NCI-H1417 (cell line): Measurements from ENCODE around the gene BMP2.

ENCODE experiments used
- DNase-seq, 3 experiments: peaks; one replicate each; lab custom pipeline; 2025; lab: John Stamatoyannopoulos, UW

BMP2 gene

GRCh38 chr20:6768228-6769140 is 998 bp downstream of the BMP2 start:
- DNase-seq = no peak

DNA sequence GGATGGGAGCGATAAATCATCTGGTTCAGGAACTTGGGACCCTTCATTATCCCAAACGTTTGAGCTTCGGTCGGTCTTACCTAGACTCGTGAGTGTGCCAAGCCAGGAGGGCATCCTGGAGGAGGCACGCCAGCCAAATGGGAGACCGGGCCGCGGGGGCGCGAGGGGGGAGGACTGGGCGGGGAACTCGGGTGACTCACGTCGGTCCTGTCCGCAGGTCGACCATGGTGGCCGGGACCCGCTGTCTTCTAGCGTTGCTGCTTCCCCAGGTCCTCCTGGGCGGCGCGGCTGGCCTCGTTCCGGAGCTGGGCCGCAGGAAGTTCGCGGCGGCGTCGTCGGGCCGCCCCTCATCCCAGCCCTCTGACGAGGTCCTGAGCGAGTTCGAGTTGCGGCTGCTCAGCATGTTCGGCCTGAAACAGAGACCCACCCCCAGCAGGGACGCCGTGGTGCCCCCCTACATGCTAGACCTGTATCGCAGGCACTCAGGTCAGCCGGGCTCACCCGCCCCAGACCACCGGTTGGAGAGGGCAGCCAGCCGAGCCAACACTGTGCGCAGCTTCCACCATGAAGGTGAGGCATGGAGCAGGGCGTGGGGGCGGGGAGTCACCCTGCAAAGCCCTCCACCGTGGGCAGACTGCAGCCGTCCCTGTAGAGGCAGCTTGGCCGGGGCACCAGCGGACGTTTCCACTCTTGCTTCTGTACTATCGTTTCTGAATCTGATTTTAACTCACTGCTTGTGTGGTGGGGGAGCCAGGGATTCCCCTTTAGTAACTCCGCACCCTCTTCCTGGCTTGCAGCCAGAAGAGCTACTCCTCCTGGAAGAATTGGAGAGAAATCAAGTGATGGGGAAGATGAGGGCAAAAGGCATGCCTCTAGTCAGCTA is 2.7 kb downstream of the BMP2 start:
- DNase-seq = no peak

DNA sequence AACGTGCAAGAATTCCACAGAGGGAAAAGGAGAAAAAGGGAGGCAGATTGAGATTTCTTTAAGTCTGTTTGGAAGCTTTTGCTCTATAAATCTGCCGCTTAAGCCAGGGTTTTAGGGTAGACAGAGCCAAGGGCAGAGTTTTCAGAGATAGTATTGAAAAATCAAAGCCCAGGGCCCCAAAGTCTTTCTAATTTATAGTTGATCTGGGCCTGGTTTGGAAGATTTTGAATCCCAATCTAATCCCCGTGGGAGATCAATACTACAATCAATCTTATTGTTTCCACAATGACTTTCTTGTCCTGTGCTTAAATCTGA is 3.3 kb downstream of the BMP2 start:
- no peak for DNase-seq

DNA sequence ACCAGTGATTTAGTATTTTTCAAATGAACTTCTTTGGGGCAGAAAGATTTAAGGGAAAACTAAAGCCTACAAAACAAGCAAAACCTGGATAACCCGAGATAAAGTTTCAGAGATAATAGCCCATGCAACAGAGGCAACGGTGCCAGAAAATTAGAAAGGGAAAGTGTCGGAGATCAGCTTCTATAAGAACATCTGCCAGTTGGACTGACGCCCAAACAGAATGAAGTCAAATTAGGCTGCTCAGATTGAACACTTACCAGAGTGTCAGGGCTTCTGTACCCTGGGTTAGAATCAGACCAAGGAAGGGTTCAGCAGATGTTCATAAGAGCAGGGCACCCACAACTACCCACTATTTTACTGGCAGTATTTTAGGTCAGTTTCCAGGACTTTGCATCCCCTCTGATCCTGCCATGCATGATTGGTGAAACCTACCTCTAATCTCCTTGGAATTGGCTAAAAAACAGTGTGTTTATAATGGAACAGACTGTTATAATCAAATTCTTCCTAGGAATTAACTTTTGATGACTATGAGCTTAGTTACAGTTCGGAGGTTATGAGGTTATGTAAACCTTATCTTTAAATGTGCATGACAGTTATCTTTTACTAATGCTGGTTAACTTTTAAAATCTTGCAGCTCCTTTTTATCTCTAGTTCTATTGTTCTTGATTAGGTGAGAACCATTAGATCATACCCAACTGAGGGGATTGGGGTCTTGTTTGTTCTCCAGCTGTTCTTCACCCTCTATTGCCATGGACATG is 13.1 kb downstream of the BMP2 start:
- no peak for DNase-seq

GRCh38 chr20:6783752-6784151 is 16.3 kb downstream of the BMP2 start:
- no peak for DNase-seq

DNA sequence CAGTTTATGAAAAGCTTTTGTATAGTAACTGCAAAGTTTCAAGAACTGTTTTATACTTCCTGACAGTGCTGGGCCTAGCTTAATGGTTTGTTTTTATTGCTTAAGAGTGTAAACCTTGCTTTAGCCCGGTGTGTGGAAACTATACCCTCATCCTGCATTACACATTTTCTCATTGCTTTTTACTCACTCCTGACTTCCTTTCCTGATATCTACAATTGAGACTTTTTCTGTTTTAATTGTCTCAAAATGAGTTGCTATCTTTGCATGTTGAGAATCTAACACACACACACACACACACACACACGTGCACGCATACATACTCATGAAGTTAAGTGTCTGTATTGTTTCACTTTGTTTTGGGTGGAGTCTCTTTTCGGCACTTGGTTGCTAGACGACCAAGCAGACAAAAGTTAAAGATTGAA is 16.7 kb downstream of the BMP2 start:
- DNase-seq = no peak

- DNase-seq = no peak
These were observed 17.3 kb downstream of the BMP2 start for GRCh38 chr20:6784767-6785166.

DNA sequence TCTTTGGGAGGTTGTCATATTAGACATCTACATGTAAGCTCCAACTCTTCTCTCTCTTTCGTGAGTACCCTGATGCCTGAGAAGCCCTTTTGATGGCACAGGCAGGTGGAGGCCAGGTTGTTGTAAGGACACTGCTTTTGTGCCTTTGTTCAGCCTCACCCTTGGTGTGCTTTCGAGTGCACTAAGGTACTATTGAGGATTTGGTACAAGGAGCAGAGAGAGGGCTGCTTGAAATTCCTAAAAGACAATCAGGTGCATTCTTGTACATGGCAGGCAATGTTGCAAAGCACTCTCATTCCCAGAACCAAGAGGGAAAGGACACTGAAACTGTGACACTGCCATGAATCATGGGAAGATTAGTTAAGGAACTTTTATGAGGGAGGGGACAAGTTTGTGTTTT is 19.1 kb downstream of the BMP2 start:
- DNase-seq = no peak

DNA sequence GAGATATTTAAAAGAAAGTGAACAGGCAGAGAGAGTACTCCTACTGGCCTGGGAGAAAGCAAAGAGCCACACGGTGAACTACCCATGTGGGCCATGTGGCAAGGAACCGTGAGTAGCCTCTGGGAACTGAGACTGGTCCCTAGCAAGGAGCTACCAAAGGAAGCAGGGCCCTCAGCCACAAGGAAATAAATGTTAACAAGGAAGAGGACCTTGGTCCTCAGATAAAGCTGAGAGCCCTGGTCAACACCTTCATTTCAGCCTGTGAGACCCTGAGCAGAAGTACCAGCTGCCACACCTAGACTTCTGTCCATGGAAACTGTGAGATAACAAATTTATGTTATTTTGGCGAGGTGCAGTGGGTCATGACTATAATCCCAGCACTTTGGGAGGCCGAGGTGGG is 25.3 kb downstream of the BMP2 start:
- DNase-seq = no peak

GRCh38 chr20:6802227-6802626 is 34.7 kb downstream of the BMP2 start:
- no peak for DNase-seq

DNA sequence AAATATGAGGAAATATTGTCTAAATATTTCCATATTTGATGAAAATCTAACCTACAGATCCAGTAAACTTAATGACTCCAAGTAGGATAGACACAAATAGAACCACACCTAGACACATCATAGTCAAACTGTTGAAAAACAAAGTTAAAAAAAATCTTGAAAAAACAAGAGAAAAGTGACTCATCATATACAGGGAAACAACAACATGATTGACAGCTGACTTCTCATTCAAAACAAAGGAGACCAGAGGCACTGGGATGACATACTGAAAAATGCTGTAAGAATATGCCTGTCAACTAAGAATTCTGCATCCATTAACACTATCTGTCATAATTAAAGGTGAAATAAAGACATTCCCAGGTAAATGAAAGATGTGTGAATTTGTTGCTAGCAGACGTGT is 38.8 kb downstream of the BMP2 start:
- DNase-seq = no peak

DNA sequence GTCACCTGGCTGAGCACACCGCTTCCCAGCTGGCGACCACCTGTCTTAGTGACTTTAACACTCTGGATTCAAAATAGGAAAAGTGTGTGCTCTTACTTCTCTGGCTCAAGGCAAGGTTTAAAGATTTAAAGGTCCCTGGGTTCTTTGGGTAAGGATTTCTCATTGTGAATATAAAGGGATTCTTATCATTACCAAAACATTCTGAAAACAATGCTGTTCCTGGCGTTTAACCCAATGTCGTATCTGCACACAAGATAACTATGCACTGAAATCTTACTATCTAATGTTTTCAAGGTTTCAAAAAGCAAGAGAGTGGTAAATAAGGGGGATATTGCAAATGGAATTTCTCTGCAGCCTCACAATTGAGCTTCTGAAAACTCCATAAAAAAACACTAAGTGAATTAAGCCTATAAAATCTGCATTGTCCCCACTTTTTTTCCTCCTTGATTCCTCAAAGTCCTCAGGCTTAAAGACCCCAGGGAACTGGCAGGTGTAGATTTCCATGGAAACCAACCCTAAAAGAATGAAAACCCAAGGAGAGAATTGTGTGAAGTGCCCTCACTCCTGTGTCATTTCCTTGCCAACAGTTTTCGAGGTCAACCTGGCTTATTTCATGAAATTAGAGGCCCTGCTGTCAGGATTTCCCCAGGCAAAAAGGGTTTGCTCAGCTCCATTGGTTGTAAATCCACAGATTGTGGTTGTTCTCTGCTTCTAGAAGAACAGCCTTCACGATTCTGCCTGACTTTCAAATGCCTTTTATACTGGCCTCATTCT is 44.0 kb downstream of the BMP2 start:
- DNase-seq = peak in 1 of 3 experiments; percentile 46

DNA sequence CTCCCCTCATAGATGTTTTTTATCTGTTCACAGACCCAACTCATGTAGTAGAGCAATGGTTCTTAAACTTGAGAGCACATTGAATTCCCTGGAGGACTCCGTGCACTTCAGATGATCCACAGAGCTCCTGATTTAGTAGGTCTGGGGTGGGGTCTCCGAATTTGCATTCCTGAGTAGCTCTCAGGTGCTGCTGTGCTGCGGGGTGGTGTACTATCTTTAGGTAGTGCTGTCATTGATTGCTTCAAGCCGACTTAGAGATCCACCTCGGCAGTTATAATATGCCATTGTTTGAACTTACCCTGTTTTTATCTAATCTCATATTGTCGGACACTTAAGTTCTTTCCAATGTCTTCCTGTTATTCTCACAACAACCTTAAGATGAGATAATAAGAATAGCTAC is 45.0 kb downstream of the BMP2 start:
- DNase-seq = peak in 1 of 3 experiments; percentile 90

DNA sequence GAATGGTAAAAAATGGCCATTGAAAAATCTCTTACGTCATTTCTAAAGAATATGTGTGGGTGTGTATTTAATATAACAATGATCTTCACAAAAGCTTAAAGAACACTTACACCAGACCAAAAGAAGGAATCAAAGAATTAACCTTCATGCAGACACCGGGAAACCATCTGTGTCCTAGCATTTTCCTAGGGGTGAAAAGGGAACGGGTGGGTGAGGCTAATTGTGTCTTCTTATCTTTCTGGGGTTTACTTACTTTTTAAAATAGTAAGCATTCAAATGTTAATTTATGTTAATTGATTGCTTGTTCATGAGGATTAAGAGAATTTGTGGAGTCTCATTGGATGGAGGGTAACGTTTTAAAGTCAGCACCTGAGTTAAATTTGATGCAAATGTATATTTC is 47.5 kb downstream of the BMP2 start:
- DNase-seq = no peak

DNA sequence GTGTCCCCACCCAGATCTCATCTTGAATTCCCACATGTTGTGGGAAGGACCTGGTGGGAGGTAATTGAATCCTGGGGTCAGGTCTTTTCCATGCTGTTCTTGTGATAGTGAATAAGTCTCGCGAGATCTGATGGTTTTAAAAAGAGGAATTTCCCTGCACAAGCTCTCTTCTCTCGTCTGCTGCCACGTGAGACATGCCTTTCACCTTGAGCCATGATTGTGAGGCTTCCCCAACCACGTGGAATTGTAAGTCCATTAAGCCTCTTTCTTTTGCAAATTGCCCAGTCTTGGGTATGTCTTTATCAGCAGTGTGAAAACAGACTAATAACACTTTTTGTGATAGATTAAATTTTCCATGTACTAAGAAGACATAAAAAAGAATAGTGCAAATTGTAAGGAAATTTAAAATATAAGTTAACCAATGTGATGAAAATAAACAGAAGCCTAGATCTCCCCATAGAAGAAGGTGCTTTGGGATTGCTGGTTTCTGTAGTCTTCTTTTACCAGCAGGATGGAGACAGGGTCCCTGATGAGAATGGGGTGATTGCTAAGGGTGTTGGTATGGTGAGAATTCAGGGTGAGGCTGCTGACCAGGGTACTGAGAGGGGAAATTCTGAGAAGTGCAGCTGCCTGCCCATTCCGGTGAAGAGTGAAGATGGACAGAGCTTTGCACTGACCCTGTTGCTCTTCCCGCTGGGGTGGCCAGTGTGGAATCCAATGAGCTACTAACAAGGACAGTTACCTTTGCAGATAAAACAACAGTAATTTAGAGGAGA is 50.7 kb downstream of the BMP2 start:
- DNase-seq = no peak

DNA sequence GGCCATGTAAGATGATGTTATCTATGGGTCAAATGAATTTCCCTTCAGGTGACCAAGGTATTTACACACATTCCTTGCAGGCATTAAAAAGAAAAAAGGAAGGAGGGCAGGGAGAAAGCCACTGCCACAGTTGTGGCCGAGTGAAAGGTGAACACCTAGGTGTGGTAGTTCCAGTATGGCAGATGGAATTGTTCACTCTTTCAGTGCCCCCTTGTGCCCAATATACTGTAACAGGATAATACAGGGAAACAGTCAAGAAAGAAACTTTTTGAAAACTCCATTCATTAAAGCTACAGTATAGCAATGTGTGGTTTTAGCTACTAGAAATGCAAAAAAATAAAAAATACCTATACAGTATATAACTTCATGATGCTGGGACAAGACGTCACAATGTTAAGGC is 52.1 kb downstream of the BMP2 start:
- peak in 1 of 3 experiments; percentile 52 for DNase-seq

GRCh38 chr20:6824401-6824800 is 56.9 kb downstream of the BMP2 start:
- no peak for DNase-seq

DNA sequence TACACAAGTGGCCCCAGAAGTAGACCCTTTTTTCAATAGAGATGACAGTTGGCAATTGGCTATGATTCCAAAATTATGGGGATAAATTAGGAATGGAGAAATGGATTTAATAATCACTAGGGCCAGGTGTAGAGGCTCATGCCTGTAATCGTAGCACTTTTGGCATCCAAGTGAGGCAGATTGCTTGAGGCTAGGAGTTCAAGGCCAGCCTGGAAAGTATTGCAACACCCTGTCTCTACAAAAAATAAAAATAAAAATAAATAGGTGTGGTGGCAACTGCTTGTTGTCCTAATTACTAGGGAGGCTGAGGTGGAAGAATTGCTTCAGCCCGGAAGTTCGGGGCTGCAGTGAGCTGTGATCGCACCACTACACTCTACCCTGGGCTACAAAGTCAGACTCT is 60.0 kb downstream of the BMP2 start:
- no peak for DNase-seq

DNA sequence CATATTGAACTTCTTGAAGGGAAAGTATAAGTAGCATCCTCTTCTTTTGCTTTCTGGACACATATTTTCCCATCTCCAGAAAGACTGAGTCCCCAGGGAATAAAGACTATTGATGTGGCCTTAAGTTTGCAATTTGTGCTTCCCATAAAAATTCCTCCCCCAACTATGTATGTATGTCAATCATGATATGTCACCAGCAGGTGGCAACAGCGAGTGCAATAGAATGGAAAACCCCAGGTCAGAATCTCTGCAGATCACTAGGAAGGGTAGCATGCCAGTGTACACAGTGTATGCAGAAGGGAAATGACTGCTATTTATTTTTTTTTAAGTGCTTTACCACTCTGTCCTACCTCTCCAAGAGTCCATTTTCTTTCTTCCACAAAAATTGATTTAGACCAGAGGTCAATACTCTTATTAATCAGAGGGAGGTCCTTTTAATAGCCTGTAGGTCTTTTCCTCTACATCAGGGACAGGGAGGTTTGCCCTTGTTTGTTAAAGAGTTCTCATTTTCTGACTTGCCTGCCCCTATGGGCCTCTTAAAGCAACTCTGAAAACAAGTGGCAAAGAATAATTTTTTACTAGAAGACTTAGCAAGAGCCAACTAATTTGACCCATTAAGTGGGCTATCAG is 61.4 kb downstream of the BMP2 start:
- DNase-seq = peak; percentile 64 to 92 (median 86)

GRCh38 chr20:6829510-6830116 is 62.1 kb downstream of the BMP2 start:
- peak; percentile 36 to 64 (median 63) for DNase-seq
